ENCODE measurements around the gene CTNNA2.

Gene CTNNA2

GRCh38 chr2:80303006-80303908, 790.4 kb downstream of the CTNNA2 start:
- DNase-seq = no peak

DNA sequence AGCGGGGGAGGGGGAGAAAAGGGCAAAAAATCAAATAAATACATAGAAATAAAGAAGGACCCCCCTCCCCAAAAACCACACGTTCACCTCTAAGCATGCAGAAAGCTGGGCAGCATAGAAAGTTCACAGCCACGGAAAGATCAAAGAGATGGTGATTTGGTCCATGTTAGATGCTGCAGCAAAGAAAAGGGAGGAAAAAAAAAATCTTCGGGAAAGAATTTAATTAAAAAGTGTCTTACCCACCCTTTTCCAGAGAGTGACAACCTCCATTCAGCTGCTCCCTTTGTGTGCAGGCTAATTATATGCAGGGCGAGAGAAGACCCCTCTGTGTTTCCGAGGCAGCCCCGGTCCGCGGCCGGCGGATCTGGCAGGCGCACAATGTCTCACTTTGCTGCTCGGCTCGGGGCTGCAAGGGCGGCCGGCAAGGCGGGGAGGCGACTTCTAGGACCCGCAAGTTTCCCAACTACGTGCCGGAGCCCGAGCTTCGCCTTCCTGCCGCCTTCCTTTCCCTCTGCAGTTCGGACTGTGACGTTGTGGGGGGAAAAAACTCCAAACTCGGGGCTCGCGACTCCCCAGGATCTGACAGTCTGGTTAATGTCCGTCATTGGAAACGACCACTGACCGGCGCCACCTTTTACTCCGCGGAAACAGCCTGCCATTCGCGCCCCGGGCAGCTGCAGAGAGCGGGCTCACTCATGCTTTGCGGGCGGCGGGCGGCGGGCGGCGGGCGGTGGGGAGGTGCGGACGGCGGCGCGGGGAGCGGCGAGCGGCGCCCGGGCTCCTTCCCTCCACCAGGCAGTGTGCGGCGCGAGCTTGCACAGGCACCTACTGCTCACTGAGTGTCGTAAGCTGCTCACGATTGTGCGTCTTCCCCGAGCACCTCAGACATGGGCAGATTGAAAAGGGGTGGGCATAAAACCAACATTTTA, 791.3 kb downstream of the CTNNA2 start, which contains the start of gene LRRTM1:
Gene LRRTM1 (minus strand): TSS at position 844 of the 929 bp plus-strand sequence. CDS start 933 bp downstream, outside the sequence.
- DNase-seq = no peak

DNA sequence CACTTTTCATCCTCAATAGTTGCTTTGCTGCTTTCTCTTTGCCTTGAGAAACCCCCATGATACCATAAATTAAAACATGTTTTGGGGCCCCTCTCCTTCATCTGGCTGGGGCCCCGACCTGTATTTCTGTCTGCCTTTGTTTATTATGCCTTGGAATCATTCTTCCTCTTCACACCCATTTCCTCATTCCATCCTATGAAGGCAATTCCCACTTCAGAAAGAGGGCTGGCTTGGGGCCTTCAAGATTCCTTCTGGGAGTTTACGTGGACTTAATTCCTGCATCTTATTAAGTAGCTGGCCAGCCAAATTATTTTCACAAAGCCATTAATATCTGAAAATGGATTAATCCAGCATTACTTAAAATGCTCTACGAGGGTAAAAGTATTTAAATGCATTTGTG, 798.5 kb downstream of the CTNNA2 start:
- no peak for DNase-seq

GRCh38 chr2:80312282-80312839, 799.5 kb downstream of the CTNNA2 start:
- DNase-seq = no peak

- no peak for DNase-seq
Observed at GRCh38 chr2:80322311-80322920, 809.6 kb downstream of the CTNNA2 start.

DNA sequence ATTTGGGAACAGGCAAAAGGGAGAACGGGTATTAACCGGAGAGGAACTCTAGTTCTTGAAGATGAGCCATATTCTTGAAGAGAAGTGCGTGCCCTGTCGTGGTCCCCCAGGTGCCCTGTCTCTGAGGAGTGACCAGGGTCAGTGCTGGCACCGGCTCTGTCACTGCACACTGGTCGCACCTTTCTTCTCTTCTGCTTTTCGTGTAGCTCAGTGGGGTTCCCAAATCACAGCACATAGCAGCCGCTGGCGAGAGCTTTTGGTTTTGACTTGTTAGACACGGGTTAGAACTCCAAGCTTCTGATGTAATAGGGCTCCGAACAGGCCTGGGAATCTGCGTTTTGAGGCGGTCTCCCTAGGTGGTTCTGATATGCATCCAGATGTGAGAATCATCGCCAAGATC, 810.1 kb downstream of the CTNNA2 start:
- DNase-seq = no peak

DNA sequence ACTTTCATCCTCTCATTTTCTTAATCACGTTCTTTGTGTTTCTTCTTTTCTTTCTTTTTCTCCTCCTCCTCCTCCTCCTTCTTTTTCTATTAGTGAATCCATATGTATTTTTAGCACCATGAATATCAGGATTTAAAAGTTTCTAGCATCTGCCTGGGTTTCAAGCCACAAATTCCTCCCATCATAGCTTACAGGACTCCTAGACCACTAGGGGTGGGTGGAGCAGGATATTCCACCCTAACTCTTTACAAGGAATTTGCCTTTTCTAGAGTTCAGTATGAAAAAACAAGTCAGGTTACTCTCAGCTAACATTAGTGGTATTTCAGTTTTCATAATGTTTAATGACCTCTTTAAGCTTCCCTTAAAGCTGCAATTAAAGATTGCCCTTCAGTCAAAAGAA, 810.8 kb downstream of the CTNNA2 start:
- DNase-seq = no peak

- no peak for DNase-seq
Observed at GRCh38 chr2:80324525-80324924, 811.7 kb downstream of the CTNNA2 start.

DNA sequence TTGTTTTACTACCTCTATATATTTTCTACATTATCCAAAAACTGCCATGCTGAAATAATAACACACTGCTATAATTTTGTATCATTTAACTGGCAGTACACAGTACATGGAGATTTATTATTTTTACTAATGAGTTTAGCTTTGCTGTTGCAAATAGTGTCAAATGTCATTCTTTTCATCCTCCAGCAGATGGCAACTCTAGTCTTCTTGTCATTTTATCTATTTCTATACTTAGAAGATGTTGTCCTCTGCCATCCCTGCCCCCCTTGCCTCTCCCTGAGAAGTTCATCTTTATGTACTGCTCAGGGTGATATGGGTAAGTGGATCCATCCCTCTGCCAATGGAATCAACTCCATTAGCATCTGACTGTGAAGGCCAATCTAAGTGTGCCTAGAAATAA, 813.4 kb downstream of the CTNNA2 start:
- no peak for DNase-seq

- no peak for DNase-seq
Observed at GRCh38 chr2:80326861-80327260, 814.0 kb downstream of the CTNNA2 start.

DNA sequence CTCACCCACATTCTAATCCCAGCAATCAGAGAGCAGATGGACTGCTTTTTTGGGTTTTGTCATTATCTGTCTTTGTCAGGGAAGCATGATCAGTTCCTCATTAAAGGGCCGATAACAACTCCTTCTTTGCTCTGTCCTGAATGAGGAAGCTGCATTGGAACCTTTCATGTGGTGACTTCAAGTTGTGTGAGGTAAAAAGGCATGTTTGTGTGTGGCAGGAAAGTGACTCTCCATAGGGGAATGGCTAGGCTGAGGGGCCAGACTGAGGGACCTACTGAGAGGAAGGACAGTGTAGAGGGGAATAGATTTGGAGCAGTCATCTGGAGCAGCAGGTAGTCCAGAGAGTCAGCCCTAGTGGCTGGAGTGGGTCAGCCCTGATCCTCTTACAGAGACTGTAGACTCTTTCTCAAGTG, 815.3 kb downstream of the CTNNA2 start:
- no peak for DNase-seq

DNA sequence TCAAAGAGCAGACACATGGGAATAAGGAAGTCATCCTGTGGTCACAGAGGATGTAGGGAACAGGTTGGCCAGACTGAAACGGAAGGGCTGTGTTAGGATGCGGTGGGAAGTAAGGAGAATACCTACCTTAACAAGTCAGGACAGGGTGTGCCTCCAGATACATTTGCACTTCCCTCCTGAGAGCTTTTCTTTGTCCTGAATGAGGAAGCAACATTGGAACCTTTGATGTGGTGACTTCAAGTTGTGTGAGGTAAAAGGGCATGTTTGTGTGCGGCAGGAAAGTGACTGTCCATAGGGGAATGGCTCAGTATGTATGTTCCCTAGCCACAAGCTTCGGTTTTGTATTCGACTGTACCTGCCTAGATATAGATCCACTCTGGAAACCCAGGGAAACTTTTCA, 816.6 kb downstream of the CTNNA2 start:
- DNase-seq = no peak

GRCh38 chr2:80330527-80331450, 817.9 kb downstream of the CTNNA2 start:
- DNase-seq = no peak

- DNase-seq = no peak
Observed at GRCh38 chr2:80333886-80334285, 821.0 kb downstream of the CTNNA2 start.

DNA sequence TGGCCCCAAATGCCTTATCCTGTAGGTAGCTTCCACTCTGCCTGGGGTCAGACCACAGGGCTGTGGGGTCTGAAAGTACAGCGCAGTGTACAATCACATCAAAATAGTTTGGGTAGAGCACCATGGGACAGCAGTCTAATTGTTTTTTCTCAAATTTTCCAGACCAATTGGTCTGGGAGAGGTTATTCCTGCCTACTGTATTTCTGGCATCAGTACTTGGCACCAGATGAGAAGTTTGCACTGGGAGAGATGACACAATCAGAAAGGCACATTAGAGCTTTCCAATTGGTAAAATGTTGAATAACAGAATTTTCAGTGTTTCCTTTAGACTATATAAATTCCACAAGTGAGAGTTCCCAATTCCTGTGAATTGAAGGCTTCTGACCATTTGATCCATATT, 822.6 kb downstream of the CTNNA2 start:
- no peak for DNase-seq

GRCh38 chr2:80338794-80339193, 825.9 kb downstream of the CTNNA2 start:
- DNase-seq = no peak

DNA sequence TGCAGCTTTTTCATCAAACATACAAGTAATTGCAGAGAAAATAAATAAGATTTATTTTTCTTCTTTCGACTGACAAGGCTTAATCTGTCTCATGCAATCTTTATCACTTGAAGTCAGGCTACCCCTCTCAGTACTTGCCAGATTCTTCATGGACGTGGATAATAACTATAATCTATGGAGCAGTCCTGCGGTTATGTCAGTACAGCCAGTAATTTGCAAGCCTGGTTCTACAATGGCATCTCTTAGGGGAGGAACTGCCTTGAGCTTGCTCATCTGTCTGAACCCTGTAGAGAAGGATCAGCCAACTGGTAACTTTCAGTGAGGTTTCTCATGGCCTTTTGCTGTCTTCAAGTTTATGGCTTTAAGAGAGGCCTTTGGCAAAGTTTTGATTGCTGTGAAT, 827.2 kb downstream of the CTNNA2 start:
- DNase-seq = no peak

DNA sequence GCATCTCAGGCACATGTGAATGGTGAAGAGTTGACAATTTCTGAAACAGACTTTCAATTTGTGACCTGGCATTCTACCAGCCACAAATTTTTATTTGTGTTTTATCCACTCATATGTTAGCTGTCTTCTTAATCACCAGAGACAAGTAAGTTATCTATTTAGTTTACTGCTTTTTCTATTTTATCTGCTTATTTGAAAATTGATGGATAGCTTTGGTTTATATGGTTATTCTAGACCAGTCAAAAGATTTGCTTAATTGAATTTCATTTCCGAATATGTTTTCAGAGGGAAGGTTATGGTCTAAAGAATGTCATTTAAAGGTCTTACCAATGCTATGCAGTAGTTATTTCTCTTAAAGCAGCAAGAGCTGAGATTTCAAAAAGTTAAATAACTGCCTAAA, 835.2 kb downstream of the CTNNA2 start:
- DNase-seq = no peak

- no peak for DNase-seq
Observed at GRCh38 chr2:80348953-80349352, 836.1 kb downstream of the CTNNA2 start.

DNA sequence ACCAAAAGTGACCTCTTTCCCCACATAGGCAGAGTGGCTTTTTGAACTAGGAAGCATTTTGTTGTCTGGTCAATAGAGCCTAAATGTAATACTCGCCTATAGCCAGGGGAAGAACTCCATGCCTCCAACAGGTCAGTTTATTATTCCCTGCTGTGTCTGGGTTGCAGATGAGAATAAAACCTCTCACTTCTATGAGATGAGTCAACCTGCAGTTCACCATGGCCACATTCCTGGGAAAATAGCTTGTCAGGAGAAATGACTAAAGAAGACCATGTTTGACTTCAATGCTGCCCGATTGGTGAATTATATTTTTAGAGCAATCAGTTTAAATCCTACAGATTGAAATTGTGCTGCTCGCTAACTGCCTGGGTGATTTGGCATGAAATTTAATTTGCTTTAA, 838.4 kb downstream of the CTNNA2 start:
- no peak for DNase-seq

DNA sequence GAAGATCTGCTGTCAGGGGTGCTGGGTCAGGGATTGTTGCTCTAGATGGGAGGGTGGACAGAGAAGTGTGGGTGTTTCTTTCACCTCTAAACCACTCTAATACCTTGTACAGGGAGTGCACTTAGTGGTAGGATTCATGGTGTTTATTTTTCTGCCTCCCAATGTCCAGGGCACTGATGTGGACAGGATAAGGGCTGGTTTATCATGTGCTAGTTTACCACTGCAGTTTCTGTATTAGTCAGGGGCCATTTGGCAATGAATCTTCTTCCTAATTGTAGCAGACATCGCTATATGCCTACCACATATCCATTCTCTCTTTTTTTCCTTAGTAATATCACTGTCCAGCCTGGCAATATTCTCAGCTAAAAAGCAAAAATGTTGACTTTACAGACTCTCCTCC, 842.0 kb downstream of the CTNNA2 start:
- no peak for DNase-seq

DNA sequence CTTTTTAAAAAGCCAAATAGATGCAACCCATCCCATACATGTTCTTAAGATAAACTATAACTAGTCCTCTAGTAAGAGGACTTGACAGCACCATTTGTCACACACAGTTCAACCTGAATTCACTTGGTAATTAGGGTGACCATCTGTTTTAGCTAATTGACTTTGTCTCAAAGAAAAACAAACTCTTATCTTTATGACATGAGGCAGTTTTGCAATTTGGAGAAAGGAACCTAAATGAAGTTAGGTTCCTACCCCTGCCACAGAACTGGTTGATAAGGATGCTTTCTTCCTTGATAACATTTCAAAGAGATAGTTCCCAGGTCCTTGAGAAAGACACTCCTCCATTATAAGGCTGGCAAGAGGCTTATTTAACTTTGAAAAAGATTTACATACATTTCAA, 849.1 kb downstream of the CTNNA2 start:
- DNase-seq = no peak
